Measurements from ENCODE around the gene POGZ.
"Not testable (repeated sequence)": the region's sequence is repeated elsewhere in the genome, so short reads cannot be mapped to it uniquely, and the experiment has no call there.

POGZ gene

GRCh38 chr1:151436985-151437384, 22.3 kb downstream of the POGZ start:
- TF ChIP-seq CTCF (conservative IDR thresholded peaks at IDR 0.05): no peak
- H3K27ac ChIP-seq: no peak overlapping the region

- H3K27ac ChIP-seq: no peak overlapping the region
- no peak for TF ChIP-seq CTCF (conservative IDR thresholded peaks at IDR 0.05)
Measured at GRCh38 chr1:151435174-151435573, 24.1 kb downstream of the POGZ start.

- H3K27ac ChIP-seq: not testable (repeated sequence)
Measured at GRCh38 chr1:151433827-151434226, 25.5 kb downstream of the POGZ start.

- TF ChIP-seq CTCF (conservative IDR thresholded peaks at IDR 0.05): no peak
- H3K27ac ChIP-seq: no peak overlapping the region
Measured at GRCh38 chr1:151428068-151428467, 31.2 kb downstream of the POGZ start.

GRCh38 chr1:151425103-151425502, 34.2 kb downstream of the POGZ start:
- H3K27ac ChIP-seq: no peak overlapping the region
- TF ChIP-seq CTCF (conservative IDR thresholded peaks at IDR 0.05): no peak

- no peak for TF ChIP-seq CTCF (conservative IDR thresholded peaks at IDR 0.05)
- H3K27ac ChIP-seq: no peak overlapping the region
Measured at GRCh38 chr1:151419819-151420218, 39.5 kb downstream of the POGZ start.

GRCh38 chr1:151418081-151418480, 41.2 kb downstream of the POGZ start:
- no peak overlapping the region for H3K27ac ChIP-seq
- no peak for TF ChIP-seq CTCF (conservative IDR thresholded peaks at IDR 0.05)

GRCh38 chr1:151416231-151416630, 43.1 kb downstream of the POGZ start:
- TF ChIP-seq CTCF (conservative IDR thresholded peaks at IDR 0.05): no peak
- no peak overlapping the region for H3K27ac ChIP-seq
